OCI-LY7 (cell line): Measurements from ENCODE around the gene GDNF.

Experiments
- CTCF ChIP-seq: fragments of 200-600 bp; sonication (generic); conservative IDR thresholded peaks from 2 replicates; pipeline ENCODE4 v1.5.1; 2014; ENCODE audit warnings: mild to moderate bottlenecking, antibody characterized with exemption, low read length, moderate library complexity, mixed read lengths
- EZH2phosphoT487 ChIP-seq: fragments of 200-600 bp; sonication (generic); IDR thresholded peaks from 2 replicates; pipeline ENCODE4 v1.6.1; 2018; ENCODE audit warnings: low read depth, borderline replicate concordance, mild to moderate bottlenecking, mixed run types, antibody characterized with exemption, low read length, moderate library complexity, mixed read lengths

GRCh38 chr5:37806016-37806415 is 33.8 kb downstream of the GDNF start:
- TF ChIP-seq CTCF (no peak), EZH2phosphoT487 (no peak)
